ENCODE data around the gene NR4A3. TPM values are rescaled to one million over a fixed set of nuclear protein-coding genes. Genes with fewer than 3 reads are reported as not detected.

The NR4A3 gene
- total RNA-seq, 2 experiments from 2014 or later = 26.7 to 27.5 TPM

GRCh38 chr9:99911600-99911999, 89.9 kb downstream of the NR4A3 start:
- POLR2A ChIA-PET = no interaction called here
- no peaks in the 10 kb centered on the region for H3K9me3 Mint-ChIP-seq (ENCODE audit: low read depth)
- H3K4me3 Mint-ChIP-seq = no peak overlapping the region
- peaks cover 15% of the 10 kb centered on the region for H3K36me3 Mint-ChIP-seq (ENCODE audit: low read depth)
- no peak for DNase-seq
- ATAC-seq = no peak
- CTCF ChIA-PET = no interaction called here
- no peaks in the 10 kb centered on the region for H3K27me3 Mint-ChIP-seq
- no peak overlapping the region for H3K27ac Mint-ChIP-seq
- H3K4me1 Mint-ChIP-seq = peaks cover 32% of the 10 kb centered on the region
- intact Hi-C loops (cut with DNase I, micrococcal nuclease) = no loop called here

Other genes starting within 250 kb of the NR4A3 start
- 10 to 100 TPM; 32.8 to 35.2 TPM for gene STX17, start 84.8 kb downstream of the NR4A3 start, total RNA-seq

Data from activated CD4-positive, alpha-beta T cell treated with anti-CD3 and anti-CD28 coated beads for 36 hours (primary cell).